ENCODE results near the gene C1orf167.

The C1orf167 gene

GRCh38 chr1:11761988-11762406, at the start of gene C1orf167:
Gene C1orf167, plus strand, starts transcription at chr1:11762193. Its CDS starts 2,208 bp downstream, at chr1:11764401.
- no peak within 1 kb of the TSS for H3K4me3 ChIP-seq (ENCODE audit: low read depth, low read length)
- no peak for TF ChIP-seq CTCF (IDR thresholded peaks at IDR 0.05; ENCODE audit: insufficient read depth, low read length, missing control alignments)
- no peak for DNase-seq (ENCODE audit: low read depth, low spot score)
- CTCF ChIA-PET, result no interaction called here
- POLR2A ChIA-PET, result no interaction called here

- ChIA-PET POLR2A (no interaction called here), CTCF (interaction anchor here (1.9 to 10.2 kb wide), 2 partner anchors 9 to 11 kb away, joined by 8 to 95 read pairs; no protein-coding TSS in a partner anchor)
- no peak overlapping the region for H3K4me3 ChIP-seq (ENCODE audit: low read depth, low read length)
- DNase-seq (ENCODE audit: low read depth, low spot score), result no peak
- no peak for TF ChIP-seq CTCF (IDR thresholded peaks at IDR 0.05; ENCODE audit: insufficient read depth, low read length, missing control alignments)
These were observed 49.7 kb upstream of the C1orf167 start for GRCh38 chr1:11712285-11712684.

DNA sequence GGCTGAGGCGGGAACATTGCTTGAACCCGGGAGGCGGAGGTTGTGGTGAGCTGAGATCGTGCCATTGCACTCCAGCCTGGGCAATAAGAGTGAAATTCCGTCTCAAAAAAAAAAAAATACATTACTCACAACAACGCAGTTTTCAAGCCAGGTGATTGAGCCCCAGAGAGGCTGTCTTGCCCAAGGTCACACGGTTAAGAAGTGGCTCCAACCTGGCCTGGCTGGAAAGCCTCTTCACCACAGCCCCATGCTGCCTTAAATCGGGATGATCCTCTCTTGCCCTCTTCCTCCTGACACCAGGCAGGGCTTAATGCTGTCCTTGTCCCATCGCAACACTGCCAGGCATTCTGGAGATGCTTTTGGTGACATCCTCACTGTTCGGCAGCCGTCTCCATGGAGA, 48.9 kb upstream of the C1orf167 start:
- DNase-seq (ENCODE audit: low read depth, low spot score), result no peak
- ChIA-PET CTCF (interaction anchor here (1.9 to 10.2 kb wide), 3 partner anchors 9 to 676 kb away, joined by 7 to 95 read pairs (median 19); no protein-coding TSS in a partner anchor), POLR2A (no interaction called here)
- H3K4me3 ChIP-seq (ENCODE audit: low read depth, low read length), result no peak overlapping the region
- TF ChIP-seq CTCF (IDR thresholded peaks at IDR 0.05; ENCODE audit: insufficient read depth, low read length, missing control alignments), result no peak

DNA sequence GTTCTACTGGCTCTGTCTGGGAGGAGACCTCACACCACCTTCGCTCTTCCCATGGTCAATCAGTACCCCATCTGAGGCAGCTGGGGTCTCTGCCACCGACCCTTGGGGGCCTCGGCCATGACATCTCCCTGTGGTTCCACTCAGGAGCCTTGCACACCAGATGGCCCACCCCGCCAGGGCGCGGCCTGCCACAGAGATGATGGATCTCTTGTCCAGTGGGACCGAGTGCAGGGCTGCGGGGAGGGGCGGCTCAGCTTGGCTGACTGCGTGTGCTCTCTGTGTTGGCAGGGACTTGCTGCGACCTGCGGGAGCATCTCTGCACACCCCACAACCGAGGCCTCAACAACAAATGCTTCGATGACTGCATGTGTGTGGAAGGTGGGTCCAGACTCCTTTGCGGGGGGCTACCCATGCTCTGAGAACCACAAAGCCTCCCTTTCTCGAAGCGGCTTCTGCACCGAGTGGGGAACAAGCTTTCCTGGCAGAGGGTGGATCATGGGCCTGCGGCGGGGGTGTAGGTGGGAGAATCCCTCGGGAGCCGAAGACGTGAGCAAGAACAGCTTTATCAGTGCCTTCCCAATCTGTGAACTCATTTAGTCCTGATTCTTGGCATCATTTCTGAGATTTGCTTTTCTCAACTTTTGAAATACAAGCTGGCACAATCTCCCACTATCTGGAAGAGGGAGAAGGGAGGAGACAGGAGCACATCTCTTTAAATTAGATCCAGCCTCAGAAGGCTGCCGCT, 47.0 kb upstream of the C1orf167 start:
- ChIA-PET POLR2A (no interaction called here), CTCF (interaction anchor here (1.0 to 3.5 kb wide), 7 partner anchors 10 to 678 kb away, joined by 3 to 19 read pairs (median 5); partner anchors contain the start of gene FBXO6)
- no peak overlapping the region for H3K4me3 ChIP-seq (ENCODE audit: low read depth, low read length)
- DNase-seq (ENCODE audit: low read depth, low spot score), result no peak
- no peak for TF ChIP-seq CTCF (IDR thresholded peaks at IDR 0.05; ENCODE audit: insufficient read depth, low read length, missing control alignments)

DNA sequence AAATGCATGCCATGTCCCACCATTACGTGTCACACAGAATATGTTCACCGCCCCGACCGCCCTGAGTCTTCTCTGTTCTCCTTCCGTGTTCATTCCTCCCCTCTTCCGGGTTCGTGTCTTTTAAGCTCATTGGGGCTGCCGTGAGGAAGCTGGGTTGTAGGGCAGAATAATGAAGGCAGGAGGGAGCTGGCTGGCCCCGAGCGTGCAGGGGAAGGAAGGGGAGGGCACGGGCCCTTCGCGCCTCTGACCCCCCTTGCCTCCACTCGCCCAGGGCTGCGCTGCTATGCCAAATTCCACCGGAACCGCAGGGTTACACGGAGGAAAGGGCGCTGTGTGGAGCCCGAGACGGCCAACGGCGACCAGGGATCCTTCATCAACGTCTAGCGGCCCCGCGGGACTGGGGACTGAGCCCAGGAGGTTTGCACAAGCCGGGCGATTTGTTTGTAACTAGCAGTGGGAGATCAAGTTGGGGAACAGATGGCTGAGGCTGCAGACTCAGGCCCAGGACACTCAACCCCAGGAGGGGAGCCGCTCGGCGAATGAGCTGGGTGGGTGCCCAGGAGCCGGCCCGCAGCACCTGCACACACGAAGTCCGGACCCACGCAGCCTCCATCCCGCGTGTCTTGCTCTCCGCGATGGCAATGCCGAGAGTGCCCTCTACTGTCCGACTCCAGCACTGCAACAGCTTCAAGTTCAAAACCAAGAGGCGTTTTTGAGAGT, 42.5 kb upstream of the C1orf167 start:
- POLR2A ChIA-PET, result no interaction called here
- H3K4me3 ChIP-seq (ENCODE audit: low read depth, low read length), result peak overlapping the region; percentile 42
- no peak for DNase-seq (ENCODE audit: low read depth, low spot score)
- CTCF ChIA-PET, result interaction anchor here (0.7 to 6.7 kb wide), 33 partner anchors 11 to 682 kb away, joined by 3 to 95 read pairs (median 5); partner anchors contain the start of genes AGTRAP, FBXO2, FBXO44 and FBXO6
- peak; percentile 90 for TF ChIP-seq CTCF (IDR thresholded peaks at IDR 0.05; ENCODE audit: insufficient read depth, low read length, missing control alignments)

- CTCF ChIA-PET, result interaction anchor here (0.7 to 6.7 kb wide), 31 partner anchors 11 to 682 kb away, joined by 3 to 95 read pairs (median 6); partner anchors contain the start of genes AGTRAP, FBXO2, FBXO44 and FBXO6
- TF ChIP-seq CTCF (IDR thresholded peaks at IDR 0.05; ENCODE audit: insufficient read depth, low read length, missing control alignments), result no peak
- DNase-seq (ENCODE audit: low read depth, low spot score), result no peak
- POLR2A ChIA-PET, result no interaction called here
- H3K4me3 ChIP-seq (ENCODE audit: low read depth, low read length), result no peak overlapping the region
These were observed 42.0 kb upstream of the C1orf167 start for GRCh38 chr1:11720033-11720376.

Measured in AG04449 (cell line).